Kidney epithelial cell (primary cell): ENCODE results near the gene LRP1. TPM values are rescaled to one million over a fixed set of nuclear protein-coding genes. Genes with fewer than 3 reads are reported as not detected.

ENCODE experiments used
- DNase-seq: peaks from one replicate; pipeline ENCODE4 v3.0.0-alpha.2; 2010; ENCODE audit warnings: low read depth
- H3K27me3 ChIP-seq: 2 replicates; pipeline ENCODE4 v1.6.0; 2011; ENCODE audit warnings: low read length; ENCODE audit not compliant: control insufficient read depth, insufficient read depth
- H3K36me3 ChIP-seq: 2 replicates; pipeline ENCODE4 v1.5.1; 2011; ENCODE audit warnings: low read length; ENCODE audit not compliant: control insufficient read depth, insufficient read depth
- H3K4me3 ChIP-seq: 2 replicates; pipeline ENCODE4 v1.5.1; 2011; ENCODE audit warnings: low read depth, mild to moderate bottlenecking, control low read depth, low read length
- CTCF ChIP-seq: IDR thresholded peaks from 2 replicates; pipeline ENCODE4 v1.5.1; 2011; ENCODE audit warnings: mild to moderate bottlenecking, moderate library complexity, low read length, control low read depth, inconsistent platforms; ENCODE audit not compliant: insufficient read depth, poor library complexity, severe bottlenecking
- total RNA-seq: library from RNA; depleted of rRNA; stranded (reverse); fragments of >200 nt; gene quantifications from 2 replicates; pipeline ENCODE4 v1.2.3, GENCODE V29; 2015

LRP1 gene
- total RNA-seq, 1 donor from 2014 or later: 40.2 TPM

GRCh38 chr12:57148469-57149244 is 20.4 kb downstream of the LRP1 start:
- no peak for DNase-seq
- no peaks in the 10 kb centered on the region for H3K36me3 ChIP-seq
- no peaks in the 10 kb centered on the region for H3K27me3 ChIP-seq
- H3K4me3 ChIP-seq: no peak overlapping the region
- no peak for TF ChIP-seq CTCF

GRCh38 chr12:57149245-57149900 is 21.1 kb downstream of the LRP1 start:
- Histone ChIP-seq H3K36me3 (no peaks in the 10 kb centered on the region), H3K27me3 (no peaks in the 10 kb centered on the region), H3K4me3 (no peak overlapping the region)
- TF ChIP-seq CTCF: no peak
- no peak for DNase-seq

- no peak for DNase-seq
- no peaks in the 10 kb centered on the region for H3K36me3 ChIP-seq
- TF ChIP-seq CTCF: no peak
- H3K4me3 ChIP-seq: no peak overlapping the region
- no peaks in the 10 kb centered on the region for H3K27me3 ChIP-seq
Measured at GRCh38 chr12:57150400-57151000, 22.2 kb downstream of the LRP1 start.

- Histone ChIP-seq H3K27me3 (no peaks in the 10 kb centered on the region), H3K36me3 (no peaks in the 10 kb centered on the region), H3K4me3 (no peak overlapping the region)
- TF ChIP-seq CTCF: no peak
- no peak for DNase-seq
Measured at GRCh38 chr12:57151741-57152630, 23.7 kb downstream of the LRP1 start.

GRCh38 chr12:57152639-57153038 is 24.4 kb downstream of the LRP1 start:
- no peak for DNase-seq
- Histone ChIP-seq H3K27me3 (no peaks in the 10 kb centered on the region), H3K36me3 (no peaks in the 10 kb centered on the region), H3K4me3 (no peak overlapping the region)
- TF ChIP-seq CTCF: no peak
